Activated CD4-positive, CD25-positive, alpha-beta regulatory T cell treated with anti-CD3 and anti-CD28 coated beads, Interleukin-2, amount 50 U/mL, for 16 hours (primary cell): Measurements from ENCODE around the gene DGKG.

Experiments
- DNase-seq: peaks from one replicate; pipeline ENCODE4 v3.0.0-alpha.2; 2020; ENCODE audit warnings: low read depth, low spot score

DGKG gene

GRCh38 chr3:186109897-186110803 is 251.9 kb downstream of the DGKG start:
- no peak for DNase-seq

GRCh38 chr3:186108941-186109865 is 252.8 kb downstream of the DGKG start, which contains the start of gene ETV5:
Gene ETV5, minus strand, starts transcription at chr3:186109089. Its CDS starts 3,221 bp downstream, at chr3:186105868.
- peak; percentile 74 for DNase-seq

GRCh38 chr3:186108106-186108940 is 253.7 kb downstream of the DGKG start:
- no peak for DNase-seq

- no peak for DNase-seq
Observed at GRCh38 chr3:186107215-186108105, 254.6 kb downstream of the DGKG start.

DNA sequence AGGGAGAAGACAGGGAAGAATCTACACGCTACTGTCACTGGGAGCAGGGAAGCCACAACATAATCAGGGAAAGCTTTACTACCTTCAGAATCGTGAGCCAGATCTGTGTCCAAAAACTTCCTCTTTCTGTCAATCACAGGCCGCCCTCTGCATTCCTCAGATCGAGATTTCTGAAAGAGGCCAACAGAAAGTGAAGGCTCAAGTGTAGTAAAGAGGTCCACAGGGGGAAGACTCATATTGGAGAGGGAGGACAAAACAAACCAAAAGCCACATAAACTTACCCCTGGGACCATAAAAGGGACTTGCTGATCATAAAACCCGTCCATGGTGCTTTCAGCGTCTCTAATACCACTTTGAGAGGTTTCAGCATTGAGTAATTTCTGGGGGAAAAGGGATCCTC is 256.5 kb downstream of the DGKG start:
- no peak for DNase-seq

DNA sequence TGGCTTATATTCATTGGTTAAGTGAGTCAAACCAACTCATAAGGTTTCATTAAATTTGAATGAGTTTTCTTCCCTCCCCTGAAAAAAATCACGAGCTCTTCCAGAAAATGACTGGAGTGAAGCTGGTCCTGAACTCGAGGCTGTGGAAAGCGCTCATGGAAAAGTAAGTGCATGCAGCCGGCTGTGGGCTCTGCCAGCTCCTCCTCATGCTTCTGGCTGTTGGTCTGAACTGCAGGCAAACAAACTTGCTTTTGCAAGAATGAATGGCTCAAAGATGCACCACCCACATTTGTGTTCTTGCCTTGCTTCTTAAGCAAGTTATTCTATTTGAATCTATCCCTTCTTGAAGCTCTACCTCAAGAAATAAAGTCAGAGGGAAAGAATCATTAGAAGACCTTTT is 259.3 kb downstream of the DGKG start:
- DNase-seq, result no peak

- no peak for DNase-seq
Observed at GRCh38 chr3:186100398-186100797, 261.6 kb downstream of the DGKG start.

DNA sequence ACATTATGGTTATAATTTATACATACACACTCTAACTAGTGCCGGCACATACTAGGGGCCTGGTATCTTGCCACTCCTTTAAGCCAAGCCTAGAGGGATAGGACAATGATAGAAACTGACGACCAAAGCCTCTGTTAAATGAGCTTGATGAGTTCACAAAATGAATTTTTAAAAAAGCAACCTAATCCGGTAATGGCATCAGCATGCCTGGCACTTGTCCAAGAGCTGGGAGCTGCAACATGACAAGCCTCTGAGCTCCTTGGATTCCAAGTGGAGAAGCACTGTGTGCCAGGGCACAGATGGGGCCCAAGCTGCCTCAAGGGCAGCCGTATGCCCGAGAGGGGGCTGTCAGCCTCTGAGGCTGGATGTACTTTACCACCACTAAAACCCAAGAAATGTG is 262.9 kb downstream of the DGKG start:
- DNase-seq, result no peak

- no peak for DNase-seq
Observed at GRCh38 chr3:186098740-186099139, 263.3 kb downstream of the DGKG start.

GRCh38 chr3:186097663-186098451 is 264.2 kb downstream of the DGKG start:
- no peak for DNase-seq

DNA sequence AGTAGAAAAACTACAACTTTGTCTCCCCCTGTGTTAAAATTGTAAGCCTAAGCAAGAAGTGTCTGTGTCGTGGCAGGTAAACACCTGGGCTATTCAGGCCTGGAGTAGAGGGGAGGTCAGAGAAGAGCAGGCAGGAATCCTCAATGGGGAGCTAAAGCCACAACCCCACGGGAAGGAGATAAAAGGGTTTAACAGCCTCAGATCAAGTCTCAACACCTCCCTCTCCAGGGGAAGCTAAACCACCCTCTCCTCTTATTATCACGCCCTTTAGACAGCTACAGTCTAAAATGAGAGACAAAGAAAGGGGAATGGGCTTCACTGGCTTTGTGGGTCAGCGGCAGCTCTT is 264.7 kb downstream of the DGKG start:
- DNase-seq, result no peak
